COLO829 (cell line): Measurements from ENCODE around the gene WDR93.

Source experiments
- DNase-seq: peaks from one replicate; pipeline ENCODE4 v3.0.0; 2012; ENCODE audit warnings: low spot score

Gene WDR93

GRCh38 chr15:89690276-89691218 lies at the start of gene WDR93, which contains the start of gene PEX11A:
Gene WDR93, plus strand, starts transcription at chr15:89690811. Its CDS starts 10,936 bp downstream, at chr15:89701747.
Gene PEX11A, minus strand, starts transcription at chr15:89690754. Its CDS starts 122 bp downstream, at chr15:89690632.
- DNase-seq: peak; percentile 93

- no peak for DNase-seq
Measured at GRCh38 chr15:89641053-89641452, 49.6 kb upstream of the WDR93 start.

GRCh38 chr15:89642106-89642505 lies 48.5 kb upstream of the WDR93 start:
- DNase-seq: no peak

- DNase-seq: no peak
Measured at GRCh38 chr15:89645680-89646079, 44.9 kb upstream of the WDR93 start.

DNA sequence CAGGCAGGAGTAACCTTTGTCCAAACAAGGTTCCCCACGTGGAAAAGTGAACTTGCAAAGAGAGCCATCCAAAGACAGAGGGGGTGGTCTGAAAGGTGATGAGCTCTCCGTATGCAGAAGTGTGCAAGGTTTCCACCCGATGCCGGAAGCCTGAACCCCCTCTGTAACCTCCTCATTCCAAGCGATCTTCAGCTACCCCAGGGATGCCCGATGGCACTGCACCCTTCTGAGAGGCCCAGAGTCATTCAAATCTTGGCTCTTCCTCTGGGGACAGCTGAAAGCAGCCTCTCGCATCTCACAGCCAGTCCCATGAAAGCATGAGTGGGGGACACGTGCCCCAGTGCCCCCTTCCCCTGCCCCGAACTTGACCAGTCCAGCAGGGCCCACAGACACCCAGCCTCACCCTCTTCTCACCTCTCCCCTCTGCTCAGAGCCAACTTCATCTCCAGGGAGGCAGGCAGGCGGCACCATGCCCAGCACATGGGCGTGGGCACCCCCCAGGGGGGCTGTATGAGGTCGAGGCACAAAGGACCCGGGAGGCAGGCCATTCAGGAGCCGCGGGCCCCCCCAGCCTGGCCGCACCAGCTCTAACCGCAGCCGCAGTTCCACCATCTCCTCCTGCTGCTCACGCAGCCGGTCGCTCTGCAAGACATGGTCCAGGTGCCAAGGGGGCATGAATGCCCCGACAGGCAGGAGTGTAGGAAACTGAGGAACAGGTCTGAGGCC lies 44.0 kb upstream of the WDR93 start:
- DNase-seq: no peak

GRCh38 chr15:89647191-89647851 lies 43.3 kb upstream of the WDR93 start:
- peak; percentile 81 for DNase-seq

DNA sequence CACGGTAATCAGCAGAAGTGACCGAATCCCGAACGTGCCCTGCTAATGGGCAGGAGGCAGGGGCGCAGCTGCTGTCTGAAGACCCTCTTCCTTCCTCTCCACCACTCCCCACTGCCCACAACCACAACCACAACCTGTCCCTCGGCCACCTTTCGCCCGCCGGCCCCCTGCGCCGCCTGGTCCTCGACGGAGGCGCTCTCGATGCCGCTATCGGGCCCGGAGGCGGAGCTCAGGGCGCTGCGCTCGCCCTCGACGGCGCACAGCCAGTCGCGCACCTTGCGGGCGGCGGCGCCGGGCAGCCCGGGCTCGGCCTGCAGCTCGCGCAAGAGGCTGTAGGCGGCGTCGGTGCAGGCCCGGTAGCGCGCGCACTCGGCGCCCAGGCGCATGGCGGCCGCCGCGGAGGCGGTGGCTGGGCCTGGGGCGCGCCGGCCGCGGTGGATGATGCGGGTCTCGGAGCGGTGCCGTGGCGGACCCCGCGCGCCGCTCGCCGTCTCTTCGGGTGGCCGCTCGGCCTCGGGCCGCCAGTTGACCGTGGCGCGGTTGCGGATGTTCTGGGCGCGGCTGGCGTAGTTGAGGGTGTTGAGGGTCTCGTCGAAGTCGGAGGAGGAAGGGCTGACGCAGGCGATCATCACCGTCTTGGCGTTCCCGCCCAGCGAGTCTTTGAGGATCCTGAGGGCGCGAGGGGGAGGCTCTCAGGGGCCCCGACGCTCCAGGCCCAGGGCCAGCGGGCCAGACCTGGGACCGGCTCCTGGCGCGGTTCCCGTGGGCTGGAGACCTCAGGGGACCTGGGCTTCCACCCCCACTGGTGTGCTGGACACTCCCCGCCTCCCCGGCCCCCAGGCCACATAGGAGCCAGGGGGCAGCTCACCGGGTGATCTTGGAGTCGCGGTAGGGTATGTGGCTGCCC lies 42.3 kb upstream of the WDR93 start:
- DNase-seq: no peak

DNA sequence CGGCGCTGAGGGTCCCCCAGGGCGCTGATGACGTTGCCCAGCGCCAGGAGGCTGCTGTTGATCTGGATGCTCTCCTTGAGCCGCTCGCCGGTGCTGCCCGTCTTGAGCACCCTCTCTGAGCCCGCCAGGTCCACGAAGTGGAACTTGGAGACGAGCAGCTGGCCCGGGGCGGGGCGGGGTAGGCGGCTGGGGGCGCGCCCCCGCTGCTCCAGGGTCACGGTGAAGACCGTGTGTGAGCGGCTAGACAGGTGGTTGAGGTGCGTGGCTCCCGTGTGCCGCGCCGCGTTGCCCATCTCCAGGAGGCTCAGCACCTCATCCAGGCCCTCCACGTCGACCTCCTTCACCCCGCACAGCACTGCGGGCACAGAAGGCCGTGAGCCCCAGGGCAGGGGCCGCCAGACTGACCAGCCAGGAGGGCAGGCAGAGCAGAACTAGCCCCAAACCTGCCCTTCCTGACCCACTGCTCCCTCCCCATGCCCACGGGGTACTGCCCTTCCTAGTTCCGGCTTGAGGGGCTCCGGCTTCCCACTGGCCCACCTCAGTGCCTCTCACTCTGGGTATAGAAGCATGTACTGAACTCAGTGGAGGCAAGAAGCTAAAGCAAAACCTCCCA lies 41.5 kb upstream of the WDR93 start:
- DNase-seq: no peak

DNA sequence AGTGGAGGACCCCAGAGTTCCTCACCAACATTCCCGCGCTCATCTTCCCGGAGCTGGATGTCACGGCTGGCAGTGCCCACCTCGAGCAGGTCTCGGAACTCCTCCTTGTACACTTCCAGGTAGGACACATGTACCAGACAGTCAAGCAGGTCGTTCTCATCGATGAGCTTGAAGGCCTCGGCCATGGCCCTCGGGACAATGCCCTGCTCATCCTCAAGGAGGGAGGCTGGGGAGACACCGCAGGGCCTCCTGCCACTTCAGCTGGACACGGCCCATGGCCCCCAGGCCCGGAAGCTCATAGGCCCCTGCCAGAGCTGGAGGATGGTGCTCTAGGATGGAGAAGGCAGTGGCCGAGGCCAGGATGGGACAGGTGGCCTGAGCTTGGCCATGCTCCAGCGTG lies 40.9 kb upstream of the WDR93 start:
- DNase-seq: no peak

GRCh38 chr15:89652131-89652530 lies 38.5 kb upstream of the WDR93 start:
- no peak for DNase-seq

DNA sequence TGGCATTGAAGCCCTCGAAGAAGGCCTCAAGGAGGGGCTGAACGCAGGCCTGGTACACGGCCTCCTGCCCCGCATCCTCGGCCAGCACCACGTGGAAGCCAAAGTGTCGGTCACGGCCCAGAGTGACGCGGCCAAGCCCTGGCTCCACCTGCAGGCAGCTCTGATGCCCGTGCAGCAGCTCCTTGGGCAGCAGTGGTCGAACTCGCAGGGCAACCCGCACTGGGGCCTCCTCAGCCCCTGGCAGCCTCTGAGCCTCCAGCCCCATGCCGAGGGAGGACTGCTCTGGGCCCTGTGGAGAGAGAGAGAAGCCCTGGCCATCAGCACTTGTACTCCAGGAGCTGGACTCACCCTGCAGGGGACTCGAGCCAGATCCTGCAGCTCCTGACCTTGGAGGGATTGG lies 37.9 kb upstream of the WDR93 start:
- no peak for DNase-seq

DNA sequence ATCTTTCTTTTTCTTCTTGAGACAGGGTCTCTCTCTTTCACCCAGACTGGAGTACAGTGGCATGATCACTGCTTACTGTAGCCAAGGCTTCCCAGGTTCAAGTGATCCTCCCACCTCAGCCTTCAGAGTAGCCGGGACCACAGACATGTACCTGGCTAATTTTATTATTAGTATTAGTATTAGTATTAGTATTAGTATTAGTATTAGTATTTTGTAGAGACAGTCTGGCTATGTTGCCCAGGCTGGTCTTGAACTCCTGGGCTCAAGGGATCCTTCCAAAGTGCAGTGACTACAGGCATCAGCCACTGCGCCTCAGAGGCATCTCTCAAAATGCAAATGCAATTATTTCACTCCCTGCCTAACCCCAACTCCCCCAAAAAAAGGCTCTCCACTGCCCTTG lies 37.0 kb upstream of the WDR93 start:
- DNase-seq: no peak

- no peak for DNase-seq
Measured at GRCh38 chr15:89654301-89654761, 36.3 kb upstream of the WDR93 start.

GRCh38 chr15:89654847-89655805 lies 35.5 kb upstream of the WDR93 start, which contains the start of gene KIF7:
Gene KIF7, minus strand, starts transcription at chr15:89655467. Its CDS starts 2,537 bp downstream, at chr15:89652930.
- peak; percentile 38 for DNase-seq

- DNase-seq: no peak
Measured at GRCh38 chr15:89656116-89656815, 34.3 kb upstream of the WDR93 start.

DNA sequence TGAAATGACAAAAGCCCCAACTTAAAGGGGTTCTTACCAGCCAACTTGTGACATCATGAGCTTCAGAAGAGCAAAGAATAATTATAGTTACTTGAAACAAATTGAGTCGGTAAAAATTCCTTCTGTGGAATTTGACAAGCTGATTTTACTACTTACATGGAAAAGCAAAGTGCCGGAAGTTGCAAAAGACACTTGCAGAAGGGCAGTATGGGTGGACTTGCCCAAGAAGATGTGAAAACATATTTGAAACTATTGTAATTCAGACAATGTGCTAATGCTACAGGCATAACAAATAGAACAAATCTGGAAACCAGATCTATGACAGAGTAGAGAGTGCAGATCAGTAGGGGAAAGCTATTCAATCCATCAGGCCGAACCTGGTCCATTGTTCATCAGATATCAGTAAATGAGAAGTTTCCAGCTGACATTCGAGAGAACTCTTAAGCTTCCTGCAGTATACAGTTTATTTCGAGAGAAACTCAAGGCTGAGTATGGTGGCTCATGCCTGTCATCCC lies 32.9 kb upstream of the WDR93 start:
- no peak for DNase-seq

- no peak for DNase-seq
Measured at GRCh38 chr15:89659295-89659694, 31.3 kb upstream of the WDR93 start.

GRCh38 chr15:89660556-89660955 lies 30.1 kb upstream of the WDR93 start:
- DNase-seq: no peak
